OCI-LY1 (cell line): Measurements from ENCODE around the gene ARL17B.
"Not testable (repeated sequence)": the region's sequence is repeated elsewhere in the genome, so short reads cannot be mapped to it uniquely, and the experiment has no call there.

Experiments
- H2AFZ ChIP-seq: fragments of 200-600 bp; sonication (generic), shearing (Covaris generic); 2 replicates; pipeline ENCODE4 v1.6.0; 2014; ENCODE audit warnings: antibody characterized with exemption, mild to moderate bottlenecking, low read length
- H3F3A ChIP-seq: fragments of 200-600 bp; sonication (generic), shearing (Covaris generic); 2 replicates; pipeline ENCODE4 v1.6.0; 2014; ENCODE audit warnings: mild to moderate bottlenecking, antibody characterized with exemption, low read length, moderate library complexity; ENCODE audit not compliant: insufficient read depth
- H3K27ac ChIP-seq: fragments of 200-600 bp; sonication (generic); 2 replicates; pipeline ENCODE4 v1.5.1; 2014; ENCODE audit warnings: low read length, mixed run types, mild to moderate bottlenecking, low read depth; ENCODE audit not compliant: poor library complexity, severe bottlenecking
- H3K27me3 ChIP-seq: fragments of 200-600 bp; sonication (generic); 2 replicates; pipeline ENCODE4 v1.6.0; 2014; ENCODE audit warnings: antibody characterized with exemption, mild to moderate bottlenecking, low read length, moderate library complexity; ENCODE audit not compliant: insufficient read depth
- H3K36me3 ChIP-seq: fragments of 200-600 bp; sonication (generic); 2 replicates; pipeline ENCODE4 v1.6.1; 2014; ENCODE audit warnings: mild to moderate bottlenecking, antibody characterized with exemption, low read length, moderate library complexity, mixed read lengths; ENCODE audit not compliant: insufficient read depth
- H3K4me1 ChIP-seq: fragments of 200-600 bp; sonication (generic); 2 replicates; pipeline ENCODE4 v1.5.1; 2014; ENCODE audit warnings: mild to moderate bottlenecking, low read length, moderate library complexity; ENCODE audit not compliant: insufficient read depth, severe bottlenecking
- H3K4me2 ChIP-seq: fragments of 200-600 bp; sonication (generic), shearing (Covaris generic); 2 replicates; pipeline ENCODE4 v1.6.1; 2014; ENCODE audit warnings: low read length
- H3K4me3 ChIP-seq: fragments of 200-600 bp; sonication (generic); 2 replicates; pipeline ENCODE4 v1.5.1; 2014; ENCODE audit warnings: low read length, low read depth, mild to moderate bottlenecking, mixed read lengths; ENCODE audit not compliant: poor library complexity, severe bottlenecking
- H3K79me2 ChIP-seq: fragments of 200-600 bp; shearing (Covaris generic); 2 replicates; pipeline ENCODE4 v1.6.1; 2016; ENCODE audit warnings: mixed run types, low read length, mixed read lengths; ENCODE audit not compliant: insufficient read depth
- H3K9ac ChIP-seq: fragments of 200-600 bp; sonication (generic), shearing (Covaris generic); 2 replicates; pipeline ENCODE4 v1.6.1; 2014; ENCODE audit warnings: mild to moderate bottlenecking, low read length, mixed read lengths
- H3K9me2 ChIP-seq: fragments of 200-600 bp; sonication (generic), shearing (Covaris generic); 2 replicates; pipeline ENCODE4 v1.6.1; 2014; ENCODE audit warnings: low read depth, mild to moderate bottlenecking, low read length, mixed read lengths
- H3K9me3 ChIP-seq: fragments of 200-600 bp; shearing (Covaris generic); 2 replicates; pipeline ENCODE4 v1.6.1; 2014; ENCODE audit warnings: low read length, mixed read lengths
- H4K20me1 ChIP-seq: fragments of 200-600 bp; sonication (generic), shearing (Covaris generic); 2 replicates; pipeline ENCODE4 v1.6.0; 2016; ENCODE audit warnings: mild to moderate bottlenecking, low read length; ENCODE audit not compliant: insufficient read depth

Gene ARL17B

GRCh38 chr17:46231359-46231758 lies 130.2 kb downstream of the ARL17B start:
- H3K27me3 ChIP-seq, H3K9ac ChIP-seq, H3K36me3 ChIP-seq, H3K27ac ChIP-seq, H3F3A ChIP-seq, H3K9me3 ChIP-seq, H3K4me3 ChIP-seq, H3K79me2 ChIP-seq, H4K20me1 ChIP-seq, H3K4me2 ChIP-seq, H3K9me2 ChIP-seq, H3K4me1 ChIP-seq, H2AFZ ChIP-seq: not testable (repeated sequence)

GRCh38 chr17:46225274-46225794 lies 136.2 kb downstream of the ARL17B start:
- not testable (repeated sequence) for H3K36me3 ChIP-seq, H4K20me1 ChIP-seq, H3K9me2 ChIP-seq, H2AFZ ChIP-seq, H3F3A ChIP-seq, H3K27me3 ChIP-seq, H3K27ac ChIP-seq, H3K4me1 ChIP-seq, H3K9me3 ChIP-seq, H3K79me2 ChIP-seq
- Histone ChIP-seq H3K4me3 (peak overlapping the region; percentile 60), H3K9ac (peak overlapping the region; percentile 59; the same call in 1 of the 2 replicates), H3K4me2 (peak overlapping the region; percentile 52; the same call in 1 of the 2 replicates)

- peak overlapping the region; percentile 59; the same call in 1 of the 2 replicates for H3K9ac ChIP-seq
- not testable (repeated sequence) for H3K9me3 ChIP-seq, H3K4me2 ChIP-seq, H3K9me2 ChIP-seq, H4K20me1 ChIP-seq, H3K79me2 ChIP-seq, H3F3A ChIP-seq, H3K36me3 ChIP-seq, H2AFZ ChIP-seq, H3K27me3 ChIP-seq, H3K4me1 ChIP-seq, H3K27ac ChIP-seq
- H3K4me3 ChIP-seq, result peak overlapping the region; percentile 60
Measured at GRCh38 chr17:46224864-46225263, 136.7 kb downstream of the ARL17B start.
